NCI-H524 (cell line): Measurements from ENCODE around the gene SNX10.

Source experiments
- DNase-seq, 2 experiments: peaks; one replicate each; lab custom pipeline; 2025; lab: John Stamatoyannopoulos, UW

SNX10 gene

GRCh38 chr7:26404189-26404996 is 112.7 kb downstream of the SNX10 start:
- no peak for DNase-seq

GRCh38 chr7:26406433-26406832 is 114.8 kb downstream of the SNX10 start:
- DNase-seq, result no peak

- DNase-seq, result peak; percentile 87 to 89
These were observed 118.2 kb downstream of the SNX10 start for GRCh38 chr7:26409661-26410547.

- no peak for DNase-seq
These were observed 121.5 kb downstream of the SNX10 start for GRCh38 chr7:26413007-26413691.

GRCh38 chr7:26416004-26416403 is 124.3 kb downstream of the SNX10 start:
- DNase-seq, result no peak

GRCh38 chr7:26417911-26418413 is 126.3 kb downstream of the SNX10 start:
- DNase-seq, result no peak

- peak; percentile 84 to 95 for DNase-seq
These were observed 127.5 kb downstream of the SNX10 start for GRCh38 chr7:26419198-26419597.

- peak in 1 of 2 experiments; percentile 10 for DNase-seq
These were observed 128.9 kb downstream of the SNX10 start for GRCh38 chr7:26420422-26421019.

- no peak for DNase-seq
These were observed 131.1 kb downstream of the SNX10 start for GRCh38 chr7:26422761-26423160.

GRCh38 chr7:26423436-26423835 is 131.8 kb downstream of the SNX10 start:
- no peak for DNase-seq
